HG03521 (cell line): ENCODE results near the gene DCDC2B.

Experiments used
- ATAC-seq: cut with Tn5 transposase; IDR thresholded peaks from one replicate; pipeline ENCODE4 v1.9.1; 2021; ENCODE audit warnings: mild to moderate bottlenecking, moderate library complexity; ENCODE audit not compliant: unreplicated experiment

Gene DCDC2B

DNA sequence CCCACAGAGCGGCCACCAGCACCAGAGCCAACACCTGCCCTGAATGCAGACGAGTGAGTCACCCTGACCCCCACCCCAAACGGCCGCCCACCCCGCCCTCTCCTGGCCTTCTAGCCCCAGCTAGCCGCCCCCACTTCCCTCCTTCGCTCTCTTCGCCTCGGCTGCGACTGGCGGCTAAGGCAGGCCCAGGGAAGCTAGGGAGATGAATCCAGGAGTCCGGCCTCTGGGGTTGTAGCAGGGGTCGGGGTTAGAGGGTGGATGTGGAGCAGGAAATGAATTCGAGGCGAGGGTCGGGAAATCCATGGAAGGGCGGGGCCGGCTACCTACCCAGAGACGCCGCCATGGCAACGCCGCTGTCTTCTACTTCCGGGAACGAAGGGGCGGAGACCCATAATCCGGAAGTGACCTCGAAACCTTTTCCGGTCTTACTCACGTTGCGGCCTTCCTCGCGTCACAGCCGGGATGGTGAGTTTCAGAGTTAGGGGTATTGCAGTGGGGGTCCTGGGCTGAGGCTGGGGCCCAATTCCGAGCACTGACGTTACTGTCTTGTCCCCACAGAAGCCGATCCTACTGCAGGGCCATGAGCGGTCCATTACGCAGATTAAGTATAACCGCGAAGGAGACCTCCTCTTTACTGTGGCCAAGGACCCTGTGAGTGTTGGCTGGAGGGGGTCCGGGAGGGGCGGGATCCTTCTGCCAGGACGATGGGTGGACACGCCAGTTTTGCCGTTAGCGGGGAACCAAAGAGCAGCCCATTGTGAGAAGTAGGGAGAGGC is 13.3 kb downstream of the DCDC2B start, which contains the start of the genes EIF3I and TMEM234:
EIF3I (plus strand) TSS at position 428 of the 776 bp plus-strand sequence; CDS start at position 463, 35 bp downstream.
TMEM234 (minus strand) TSS at position 374 of the 776 bp plus-strand sequence; CDS start at position 343, 31 bp downstream.
- peak; percentile 83 for ATAC-seq

DNA sequence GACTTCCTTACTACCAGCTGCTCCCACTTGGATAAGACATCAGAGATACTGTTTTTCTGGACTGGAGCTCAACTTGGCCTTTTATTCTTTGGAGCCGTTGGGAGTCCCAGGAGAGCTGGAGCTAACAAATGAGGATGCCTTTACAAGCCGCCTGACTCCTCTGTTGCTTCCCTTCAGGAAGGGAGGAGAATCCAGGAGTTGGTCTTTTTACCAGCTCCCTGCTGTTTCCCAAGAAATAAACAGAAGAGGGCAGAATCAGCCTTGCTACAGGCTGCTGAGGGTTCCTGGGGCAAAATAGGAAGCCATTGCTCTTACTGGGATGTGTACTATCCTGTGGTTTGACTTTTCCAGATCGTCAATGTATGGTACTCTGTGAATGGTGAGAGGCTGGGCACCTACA is 14.8 kb downstream of the DCDC2B start:
- no peak for ATAC-seq

DNA sequence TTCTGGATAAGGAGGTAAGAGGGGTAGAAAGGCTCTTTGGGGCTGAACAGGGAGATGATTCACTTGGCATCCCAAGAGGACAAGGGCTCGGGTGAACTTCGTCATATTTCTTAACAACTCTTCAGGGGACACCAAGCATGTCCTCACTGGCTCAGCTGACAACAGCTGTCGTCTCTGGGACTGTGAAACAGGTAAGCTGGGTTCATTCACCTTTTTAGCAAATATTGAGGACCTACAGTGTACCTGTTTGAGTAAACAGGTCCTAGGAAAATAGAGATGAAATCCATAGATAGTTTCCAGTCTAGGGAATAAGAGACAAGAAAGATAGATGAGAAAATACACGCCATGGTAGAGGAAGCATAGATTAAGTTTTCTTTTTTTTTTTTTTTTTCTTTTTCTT is 15.4 kb downstream of the DCDC2B start:
- ATAC-seq, result no peak

DNA sequence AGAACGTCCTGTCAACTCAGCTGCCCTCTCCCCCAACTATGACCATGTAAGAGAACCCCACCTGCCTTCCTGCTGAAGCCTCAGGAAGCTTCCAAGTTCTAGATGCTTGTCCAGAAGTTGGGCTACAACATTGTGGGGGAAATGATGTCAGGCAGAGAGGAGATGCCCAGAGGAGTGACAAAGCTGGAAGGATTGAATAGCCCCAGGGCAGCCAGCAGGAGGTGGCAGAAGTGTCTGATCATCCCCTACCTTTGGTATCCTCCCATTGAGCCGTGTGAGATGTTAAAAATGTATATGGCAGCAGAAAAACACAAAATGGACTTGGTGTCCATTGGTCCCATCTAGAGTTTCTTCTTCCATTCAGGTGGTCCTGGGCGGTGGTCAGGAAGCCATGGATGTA is 19.9 kb downstream of the DCDC2B start:
- ATAC-seq, result no peak

DNA sequence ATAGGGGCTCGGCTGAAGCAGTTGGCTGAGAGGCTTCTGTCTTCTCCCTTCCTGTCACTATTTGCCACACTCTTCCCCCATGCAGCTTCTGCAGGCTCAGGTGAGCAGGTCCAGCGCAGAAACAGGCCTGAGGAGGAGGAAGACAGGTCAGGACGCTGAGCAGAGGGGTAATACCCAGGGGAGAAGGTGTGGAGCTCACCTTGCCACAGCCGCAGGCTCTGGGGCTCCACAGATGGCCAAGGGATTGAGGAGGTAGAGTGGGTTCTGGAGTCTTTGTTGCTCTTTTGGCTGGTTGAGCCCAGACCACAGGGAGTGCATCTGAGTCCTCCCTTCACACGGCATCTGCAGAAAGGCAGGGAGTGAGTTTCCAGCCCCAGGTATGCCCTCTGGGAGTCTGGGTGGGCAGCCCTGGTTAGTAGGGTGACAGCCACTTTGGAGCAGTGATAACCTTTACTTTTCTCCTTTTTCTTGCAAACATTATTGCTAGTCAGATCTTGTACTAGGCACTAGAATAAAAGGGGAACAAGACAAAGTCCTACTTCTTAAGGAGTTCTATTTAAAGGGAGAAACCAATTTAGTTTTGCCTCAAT is 23.0 kb downstream of the DCDC2B start:
- no peak for ATAC-seq

DNA sequence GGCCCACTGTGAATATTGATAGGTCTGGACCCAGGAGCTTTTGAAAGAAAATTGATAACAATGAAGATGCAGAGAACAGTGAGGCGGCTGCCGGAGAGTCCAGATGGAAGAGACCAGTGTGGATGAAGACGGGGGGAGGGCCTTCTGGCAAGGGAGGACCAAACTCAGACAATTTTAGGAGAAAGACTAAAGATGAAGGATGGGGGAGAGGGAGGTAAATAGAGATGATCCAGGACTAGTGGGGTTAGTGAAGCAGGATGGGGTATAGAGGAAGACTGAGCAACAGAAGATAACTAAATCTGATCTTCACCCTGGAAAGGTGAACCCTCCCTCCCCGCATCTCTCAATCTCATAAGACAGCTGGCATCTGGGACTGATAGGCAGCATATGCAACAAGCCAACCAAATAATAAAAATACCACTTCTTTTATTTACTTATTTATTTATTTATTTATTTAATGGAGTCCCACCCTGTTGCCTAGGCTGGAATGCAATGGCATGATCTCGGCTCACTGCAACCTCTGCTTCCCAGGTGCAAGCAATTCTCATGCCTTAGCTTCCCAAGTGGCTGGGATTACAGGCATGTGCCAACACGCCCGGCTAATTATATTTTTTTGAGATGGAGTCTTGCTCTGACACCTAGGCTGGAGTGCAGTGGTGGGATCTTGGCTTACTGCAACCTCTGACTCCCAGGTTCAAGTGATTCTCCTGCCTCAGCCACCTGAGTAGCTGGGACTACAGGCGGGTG is 23.8 kb downstream of the DCDC2B start:
- no peak for ATAC-seq

DNA sequence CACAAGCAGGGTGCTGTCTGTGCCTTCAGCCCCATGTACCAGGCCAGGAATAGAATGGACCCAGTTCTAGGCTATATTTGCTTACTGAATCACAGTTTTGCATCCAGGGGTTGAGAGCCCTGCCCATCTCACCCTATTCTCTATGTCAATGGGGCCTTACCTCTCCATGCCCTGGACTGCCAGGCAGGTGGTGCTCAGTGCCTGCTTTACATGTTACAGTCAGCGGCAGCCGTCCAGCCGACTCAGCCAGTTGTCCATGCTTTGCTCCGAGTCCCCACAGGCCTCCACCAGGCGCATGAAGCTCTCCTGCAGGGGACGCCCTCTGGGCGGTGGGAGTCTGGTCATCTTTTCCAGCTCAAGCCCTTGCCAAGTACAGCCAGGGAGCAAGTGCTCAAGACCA is 25.9 kb downstream of the DCDC2B start:
- ATAC-seq, result no peak

DNA sequence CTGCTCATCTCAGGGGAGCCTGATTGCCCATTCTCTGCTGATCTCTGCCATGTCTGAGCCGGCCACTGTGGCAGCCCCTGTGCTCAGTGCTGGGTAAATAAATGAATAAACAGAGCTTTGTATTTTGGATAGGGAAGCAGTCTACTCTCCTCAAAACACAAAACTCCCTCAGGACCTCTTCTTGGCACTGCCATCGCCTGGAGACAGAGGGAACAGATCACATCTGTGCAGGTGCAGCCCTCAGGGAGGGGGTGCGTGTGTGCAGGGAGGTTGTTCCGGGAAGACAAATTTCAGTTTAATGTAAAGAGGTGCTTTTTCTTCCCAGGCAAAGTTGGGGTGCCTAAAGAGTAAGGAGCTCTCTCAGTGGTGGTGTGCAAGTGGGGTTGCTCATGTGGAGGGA is 30.4 kb downstream of the DCDC2B start:
- ATAC-seq, result no peak

DNA sequence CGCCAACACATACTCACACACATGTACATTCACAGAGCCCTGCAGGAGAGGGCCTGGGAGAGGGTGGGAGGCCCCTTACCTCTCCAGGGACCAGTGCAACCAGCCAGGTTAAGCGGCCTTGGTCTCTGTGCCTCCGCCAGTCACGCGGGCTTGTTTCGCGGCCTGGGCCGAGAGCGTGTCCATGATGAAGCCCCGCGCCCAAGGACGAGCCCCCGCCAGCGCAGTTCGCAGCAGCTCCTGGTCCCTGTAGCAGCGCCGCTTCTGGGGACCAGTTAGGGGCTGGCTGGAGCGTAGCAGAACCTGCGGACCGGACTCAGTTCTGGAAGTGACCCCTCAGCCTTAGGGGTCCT is 30.9 kb downstream of the DCDC2B start:
- no peak for ATAC-seq

DNA sequence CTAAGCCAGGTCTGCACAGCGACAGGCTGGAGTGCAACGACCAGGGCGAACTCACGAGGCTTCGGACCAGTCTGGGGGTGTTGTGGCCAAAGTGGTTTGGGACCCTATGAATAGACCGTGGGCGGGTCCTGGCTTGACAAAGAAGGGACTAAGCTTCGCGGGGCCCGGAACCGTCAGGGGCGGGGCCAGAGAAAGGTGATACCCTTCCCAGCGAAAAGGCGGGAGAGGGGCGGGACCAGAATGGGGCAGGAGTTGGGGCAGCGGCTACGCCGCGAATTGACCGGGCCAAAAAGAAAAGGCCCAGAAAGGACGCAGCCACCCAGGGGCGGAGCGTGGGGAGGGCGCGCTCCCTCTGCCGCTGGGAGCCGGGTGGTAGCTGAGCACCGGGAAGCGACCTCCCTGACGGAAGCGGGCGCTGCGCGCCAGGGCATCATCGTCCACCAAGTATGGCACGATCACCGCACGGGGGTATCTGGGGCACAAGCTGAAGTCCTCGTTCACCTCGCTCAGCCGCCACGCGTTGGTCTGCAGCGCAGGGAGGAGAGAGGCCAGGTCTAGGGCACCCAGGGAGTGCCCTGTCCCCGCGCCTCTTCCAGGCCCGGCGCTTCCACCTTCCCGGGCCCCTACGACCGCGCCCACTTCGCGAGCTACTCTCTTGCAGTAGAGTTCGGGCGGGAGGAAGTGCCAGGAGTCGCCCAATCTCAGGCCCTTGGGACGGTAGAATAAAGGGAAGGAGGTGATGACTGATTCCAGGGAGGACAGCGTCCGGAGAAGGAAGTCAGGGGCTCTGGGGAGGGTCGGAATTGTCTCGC is 31.5 kb downstream of the DCDC2B start:
- no peak for ATAC-seq

DNA sequence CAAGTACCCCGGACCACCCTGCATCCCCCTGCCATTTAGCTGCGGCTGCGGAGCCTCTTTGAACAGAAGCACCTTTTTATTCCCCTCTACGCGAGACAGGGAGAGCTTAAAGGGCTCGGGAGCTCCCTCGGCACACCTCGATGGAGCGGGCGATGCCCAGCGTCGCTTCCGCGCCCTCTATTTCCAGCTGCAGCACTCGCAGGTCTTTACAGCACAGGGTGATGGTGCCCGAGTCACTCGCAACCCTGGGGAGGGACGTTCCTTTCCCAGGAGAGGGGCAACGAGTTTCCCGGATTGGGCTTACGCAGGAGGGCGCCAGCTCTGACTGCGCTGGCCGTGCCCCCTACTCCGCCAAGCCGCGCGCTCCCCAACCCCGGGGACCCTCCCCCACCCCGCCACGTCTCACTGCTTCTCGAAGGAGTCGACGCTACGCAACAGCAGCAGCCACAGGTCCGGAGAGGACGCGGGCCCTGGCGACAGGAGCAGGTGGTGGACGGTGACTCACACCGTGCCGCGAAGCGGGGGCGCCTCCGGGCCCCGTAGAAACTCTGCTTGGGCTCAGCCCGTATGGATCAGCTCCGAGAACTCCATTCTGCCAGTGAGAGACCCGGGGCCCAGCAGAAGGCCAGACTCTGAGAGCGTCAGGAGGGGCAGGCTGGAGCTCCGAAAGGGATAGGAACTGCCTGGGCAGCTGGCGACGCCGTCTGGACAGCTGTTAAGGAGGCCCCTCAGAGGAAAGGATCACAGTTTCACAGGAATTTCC is 32.3 kb downstream of the DCDC2B start:
- ATAC-seq, result no peak

DNA sequence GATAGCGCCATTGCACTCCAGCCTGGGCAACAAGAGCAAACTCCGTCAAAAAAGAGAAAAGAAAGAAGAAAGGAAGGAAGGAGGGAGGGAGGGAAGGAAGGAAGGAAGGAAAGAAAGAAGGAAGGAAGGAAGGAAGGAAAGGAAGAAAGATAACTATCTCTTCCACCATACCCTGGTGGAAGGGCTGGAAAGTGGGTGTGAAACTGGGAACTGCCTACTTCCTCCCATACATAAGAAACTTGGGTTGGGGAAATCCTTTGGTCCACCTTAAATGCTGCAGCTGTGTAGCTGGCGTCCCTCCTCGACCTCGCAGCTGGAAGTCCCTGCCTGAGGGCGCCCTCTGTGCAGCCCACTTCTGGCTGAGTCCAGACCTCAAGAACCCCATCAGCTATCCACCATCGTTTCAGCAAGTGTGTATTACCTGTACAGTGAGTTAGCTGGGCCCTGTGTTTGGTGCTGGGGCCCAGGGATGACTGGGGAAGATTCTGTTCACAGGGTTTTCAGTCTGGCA is 33.5 kb downstream of the DCDC2B start:
- ATAC-seq, result no peak

DNA sequence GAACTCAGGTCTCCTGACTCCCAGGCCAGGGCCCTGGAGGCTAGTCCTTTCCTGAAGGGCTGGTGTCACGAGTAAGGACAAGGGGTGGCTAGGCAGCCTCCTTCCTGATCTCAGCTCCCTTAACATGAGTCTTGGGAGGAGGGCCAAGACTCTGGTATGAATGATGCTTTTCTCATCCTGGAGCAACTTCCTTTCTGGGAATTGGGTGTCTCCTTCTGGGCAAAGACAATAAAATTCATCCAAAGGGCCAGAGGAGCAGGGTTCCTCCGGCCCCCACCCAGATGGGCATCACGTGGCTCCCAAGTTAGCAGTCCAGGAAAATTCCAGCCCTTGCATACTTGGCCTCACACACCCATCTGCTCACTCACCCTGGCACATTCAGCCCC is 38.0 kb downstream of the DCDC2B start, which contains the start of gene FAM167B:
FAM167B (plus strand) TSS at position 335 of the 386 bp plus-strand sequence. CDS start 200 bp downstream, outside the sequence.
- ATAC-seq, result no peak

DNA sequence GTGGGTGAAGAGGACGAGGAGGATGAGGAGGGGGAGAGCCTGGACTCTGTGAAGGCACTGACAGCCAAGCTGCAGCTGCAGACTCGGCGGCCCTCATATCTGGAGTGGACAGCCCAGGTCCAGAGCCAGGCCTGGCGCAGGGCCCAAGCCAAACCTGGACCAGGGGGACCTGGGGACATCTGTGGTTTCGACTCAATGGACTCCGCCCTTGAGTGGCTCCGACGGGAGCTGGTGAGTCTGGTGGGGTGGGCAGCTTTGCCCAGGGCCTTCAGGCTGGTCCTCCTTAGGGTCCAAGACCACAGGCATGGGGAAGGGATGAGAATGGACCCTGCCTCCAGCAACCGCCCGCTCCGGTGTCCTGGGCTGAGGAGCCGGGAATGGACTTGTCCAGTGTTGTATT is 38.6 kb downstream of the DCDC2B start:
- no peak for ATAC-seq

DNA sequence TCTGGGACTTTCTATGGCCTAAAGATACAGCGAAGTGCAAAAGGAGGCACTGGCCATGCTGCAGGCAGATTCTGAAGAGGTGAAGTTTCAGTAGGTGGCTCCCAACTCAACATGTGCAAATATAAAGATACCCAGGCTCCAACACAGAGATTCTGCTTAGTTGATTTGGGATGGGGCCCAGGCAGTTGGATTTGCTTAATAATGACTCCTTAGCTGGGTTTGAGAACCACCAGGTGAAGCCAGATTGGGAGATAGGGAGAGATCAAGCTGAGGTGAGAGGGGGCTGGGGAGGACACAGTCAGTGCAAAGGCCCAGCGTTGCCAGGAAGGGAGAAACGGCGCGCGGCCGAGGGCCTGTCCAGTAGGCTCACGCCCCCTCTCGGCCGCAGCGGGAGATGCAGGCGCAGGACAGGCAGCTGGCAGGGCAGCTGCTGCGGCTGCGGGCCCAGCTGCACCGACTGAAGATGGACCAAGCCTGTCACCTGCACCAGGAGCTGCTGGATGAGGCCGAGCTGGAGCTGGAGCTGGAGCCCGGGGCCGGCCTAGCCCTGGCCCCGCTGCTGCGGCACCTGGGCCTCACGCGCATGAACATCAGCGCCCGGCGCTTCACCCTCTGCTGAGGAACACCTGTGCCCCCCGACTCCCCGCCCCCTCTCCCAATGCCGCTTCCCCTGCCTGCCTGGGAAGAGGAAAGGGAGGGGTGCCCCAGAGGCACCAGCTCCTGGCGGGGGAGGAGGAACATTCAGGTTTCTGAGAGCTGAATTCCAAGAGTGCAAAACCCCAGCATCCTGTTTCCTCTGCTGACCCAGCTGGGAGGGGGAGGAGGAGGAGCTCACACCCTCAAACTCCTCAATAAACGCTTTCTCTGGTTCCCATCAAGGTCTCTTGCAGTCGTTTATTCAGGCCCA is 39.3 kb downstream of the DCDC2B start:
- ATAC-seq, result no peak

DNA sequence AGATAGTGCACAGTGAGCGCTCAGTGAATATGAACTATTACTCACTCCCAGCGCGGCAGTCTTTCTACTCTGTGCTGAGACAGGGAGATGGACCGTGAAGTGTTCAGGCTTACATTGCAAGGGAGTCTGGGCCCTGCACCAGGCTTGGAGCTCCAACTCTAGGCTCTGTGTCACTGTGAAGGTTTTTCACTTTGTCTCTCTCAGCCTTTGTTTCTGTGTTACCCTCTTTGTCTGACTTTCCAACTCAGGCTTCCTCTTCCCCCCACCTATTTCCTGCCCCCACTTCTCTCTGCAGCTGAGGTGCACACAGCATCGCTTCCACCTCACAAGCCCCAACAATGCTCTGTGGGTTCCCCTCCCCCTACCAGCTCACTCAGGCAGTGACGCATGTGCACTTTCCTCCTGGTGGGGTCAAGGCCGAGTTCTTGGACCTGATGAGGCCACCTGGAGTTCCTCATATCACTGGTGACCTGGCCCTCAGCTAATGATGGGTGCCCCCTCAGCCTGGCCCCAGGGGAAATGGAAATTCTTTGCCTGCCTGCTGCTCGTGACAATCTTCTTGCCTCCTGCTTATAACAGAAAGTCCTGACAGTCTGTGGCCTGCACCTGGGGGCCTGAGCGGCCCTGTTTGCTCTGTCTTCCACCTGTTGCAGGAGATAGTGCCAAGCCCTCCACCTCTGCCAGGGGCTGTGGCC is 41.1 kb downstream of the DCDC2B start:
- ATAC-seq, result peak; percentile 48

DNA sequence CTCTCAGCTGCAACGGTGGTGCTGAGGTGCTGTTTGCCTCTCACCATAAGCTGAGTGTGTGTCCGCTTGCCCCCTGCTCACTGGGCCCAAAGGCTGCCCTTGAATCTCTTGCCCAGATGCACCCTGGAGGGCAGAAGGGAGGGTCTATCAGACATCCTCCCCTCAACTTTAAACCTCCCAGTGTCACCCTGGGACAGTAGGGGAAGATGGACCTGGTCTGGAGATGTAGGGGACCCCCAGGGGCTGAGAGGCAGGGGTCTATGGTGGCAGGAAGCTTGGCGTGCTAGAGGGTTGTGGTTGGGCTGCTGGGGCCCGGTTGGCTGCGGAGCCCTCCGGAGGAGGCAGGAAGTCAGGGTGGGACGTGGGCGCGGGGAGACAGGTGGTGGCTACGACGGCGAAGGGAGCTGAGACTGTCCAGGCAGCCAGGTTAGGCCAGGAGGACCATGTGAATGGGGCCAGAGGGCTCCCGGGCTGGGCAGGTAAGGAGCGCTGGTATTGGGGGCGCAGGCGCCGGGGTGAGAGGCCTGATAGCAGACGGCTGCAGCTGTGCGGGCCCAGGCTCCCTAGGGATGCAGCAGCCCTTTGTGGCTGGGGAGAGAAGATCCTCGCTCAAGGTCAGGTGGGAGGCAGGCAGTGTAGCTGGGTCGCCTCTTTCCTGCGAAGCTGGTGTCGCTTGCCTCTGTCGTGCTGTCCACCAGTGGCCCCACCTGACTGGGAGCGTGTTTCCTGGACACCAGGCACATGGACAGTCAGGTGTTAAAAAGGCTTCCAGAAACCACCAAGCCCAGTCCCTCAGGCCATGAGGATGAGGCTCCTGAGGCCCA is 42.2 kb downstream of the DCDC2B start, which contains the start of gene LCK:
LCK (plus strand) TSS at position 373 of the 824 bp plus-strand sequence. CDS start 23,065 bp downstream, outside the sequence.
- ATAC-seq, result no peak
